GM21360 (cell line): ENCODE measurements around the gene TREML4.

ENCODE experiments used
- ATAC-seq: cut with Tn5 transposase; IDR thresholded peaks from one replicate; pipeline ENCODE4 v1.9.1; 2021; ENCODE audit warnings: mild to moderate bottlenecking, moderate library complexity; ENCODE audit not compliant: unreplicated experiment

TREML4 gene

DNA sequence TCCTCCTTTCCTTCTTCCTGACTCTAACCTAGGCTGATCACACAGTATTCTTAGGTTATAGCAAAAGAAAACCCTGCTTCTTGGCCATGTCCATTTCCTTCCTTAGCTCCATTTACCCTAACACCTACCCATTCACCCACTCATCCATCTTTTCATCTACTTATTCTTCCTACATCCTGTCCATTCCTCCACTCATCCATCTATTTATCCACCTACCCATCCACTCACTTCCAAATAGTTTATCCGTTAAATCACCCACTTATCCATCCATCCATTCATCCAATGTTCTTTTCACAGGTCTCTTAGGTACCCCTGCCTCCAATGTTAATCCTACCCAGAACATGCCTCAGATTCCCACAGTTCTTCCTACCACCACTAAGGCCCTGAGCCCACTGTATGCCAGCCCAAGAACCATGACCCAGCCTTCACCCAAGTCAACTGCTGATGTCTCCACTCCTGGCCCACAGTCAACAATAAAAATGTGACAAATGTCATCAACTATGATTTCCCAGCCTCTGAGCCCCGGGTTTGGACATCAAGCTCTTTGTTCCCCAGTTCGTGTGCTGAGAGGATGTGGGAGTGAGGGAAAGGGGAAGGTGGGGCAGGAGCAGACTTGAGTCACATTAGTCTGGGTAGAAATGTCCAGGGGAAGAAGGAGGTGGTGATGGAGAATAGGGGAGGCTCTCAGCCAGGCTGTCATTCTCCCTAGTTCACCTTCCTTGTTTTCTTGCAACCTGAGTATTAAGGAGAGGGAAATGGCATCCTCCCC lies 24.4 kb downstream of the TREML4 start:
- no peak for ATAC-seq

DNA sequence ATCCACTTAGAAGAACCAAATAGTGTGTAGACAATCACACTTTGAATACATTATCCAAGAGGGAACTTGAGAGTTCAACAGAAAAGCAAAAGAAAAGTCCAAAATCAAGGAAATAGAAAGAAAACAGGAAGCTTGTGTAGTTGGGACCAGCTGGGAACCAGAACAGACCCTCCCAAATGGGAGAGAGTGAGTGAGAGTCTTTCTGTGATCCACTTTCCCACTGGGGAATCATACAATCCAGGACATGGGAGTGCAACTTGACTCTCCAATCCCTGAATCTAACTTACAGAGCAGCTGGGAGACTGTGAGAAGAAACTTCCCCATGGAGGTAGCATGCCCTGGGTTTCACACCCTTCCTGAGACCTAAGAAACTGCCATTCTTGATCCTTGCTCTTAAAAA lies 27.0 kb downstream of the TREML4 start:
- no peak for ATAC-seq

DNA sequence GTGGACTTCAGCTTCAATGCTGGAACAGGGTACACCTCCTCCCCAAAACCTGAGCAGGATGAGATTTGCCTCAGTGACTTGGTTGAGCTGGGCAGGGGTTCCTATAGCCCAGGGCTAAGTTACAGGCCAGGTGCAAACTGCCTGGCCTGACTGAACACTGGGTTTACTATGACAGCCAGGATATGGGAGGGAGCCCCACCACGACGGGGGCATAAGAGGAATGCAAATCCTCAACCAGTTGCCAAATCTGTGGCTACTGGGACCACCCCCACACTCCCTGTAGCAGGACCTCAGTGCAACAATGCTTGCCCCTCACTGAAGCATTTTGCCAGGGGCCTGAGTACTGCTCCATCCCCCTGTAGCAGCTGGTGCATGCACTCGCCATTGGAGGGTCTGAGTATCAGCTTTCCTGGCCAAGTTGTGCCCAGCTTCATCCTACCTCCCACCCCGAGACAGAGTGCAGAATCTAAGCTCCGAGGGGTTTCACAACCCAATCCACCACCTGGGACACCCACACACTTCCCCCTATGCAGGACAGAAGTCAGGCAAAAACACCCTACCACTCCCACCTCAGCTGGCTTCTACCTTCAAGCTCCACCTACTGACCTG lies 27.6 kb downstream of the TREML4 start:
- peak; percentile 8 for ATAC-seq

DNA sequence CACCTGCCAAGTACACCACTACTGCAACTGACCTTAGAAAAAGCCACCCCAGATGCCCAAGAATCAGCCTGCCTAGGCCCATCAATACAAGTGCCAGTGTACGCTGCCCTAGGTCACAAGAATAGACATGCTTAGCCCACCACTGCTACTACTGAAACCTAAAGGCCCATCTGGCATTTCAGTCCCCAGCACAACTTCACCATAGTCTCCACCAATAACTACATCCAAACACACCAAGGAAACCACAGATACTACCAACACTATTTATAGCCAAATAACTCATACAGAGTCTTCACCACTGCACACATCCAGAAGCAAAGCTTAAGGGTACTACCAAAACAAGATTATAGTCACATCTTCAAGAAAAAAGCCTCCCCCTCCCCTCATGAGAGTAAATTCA lies 28.2 kb downstream of the TREML4 start:
- ATAC-seq: peak; percentile 78

DNA sequence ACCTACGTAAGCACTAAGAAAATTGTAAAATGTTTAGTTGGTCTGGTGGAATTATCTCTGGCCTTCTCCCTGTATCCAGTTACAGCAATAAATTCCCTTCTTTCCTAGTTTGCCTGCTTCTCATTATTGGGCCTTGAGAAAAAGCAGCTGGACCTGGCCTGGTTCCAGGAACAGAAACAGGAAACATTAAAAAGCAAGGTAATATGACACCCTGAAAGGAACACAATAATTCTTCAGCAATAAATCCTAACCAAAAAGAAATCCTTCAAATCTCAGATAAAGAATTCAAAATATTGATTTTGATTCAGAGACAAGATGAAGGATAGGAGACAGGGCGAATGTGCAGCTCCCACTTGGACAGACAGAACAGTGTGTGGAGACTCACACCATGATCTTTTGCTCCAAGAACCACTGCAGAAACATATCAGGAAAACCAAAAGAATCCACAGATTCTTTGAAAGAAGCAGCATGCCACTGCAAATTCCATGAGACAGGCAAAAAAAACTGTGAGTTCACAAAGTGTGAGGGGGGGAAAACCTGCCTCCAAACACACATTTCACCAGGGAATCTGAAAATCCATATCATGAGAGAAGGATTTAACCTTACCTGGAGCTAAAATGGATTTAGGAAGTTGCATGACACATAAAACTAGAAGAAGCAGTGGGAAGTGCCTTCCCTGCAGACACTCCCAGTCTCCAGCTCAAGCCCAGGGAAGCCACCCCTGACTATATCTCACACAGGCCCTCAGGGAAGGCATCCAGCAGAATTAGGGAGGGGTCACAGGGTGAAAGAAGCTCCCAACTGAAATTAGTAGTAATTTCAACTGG lies 29.4 kb downstream of the TREML4 start:
- no peak for ATAC-seq

DNA sequence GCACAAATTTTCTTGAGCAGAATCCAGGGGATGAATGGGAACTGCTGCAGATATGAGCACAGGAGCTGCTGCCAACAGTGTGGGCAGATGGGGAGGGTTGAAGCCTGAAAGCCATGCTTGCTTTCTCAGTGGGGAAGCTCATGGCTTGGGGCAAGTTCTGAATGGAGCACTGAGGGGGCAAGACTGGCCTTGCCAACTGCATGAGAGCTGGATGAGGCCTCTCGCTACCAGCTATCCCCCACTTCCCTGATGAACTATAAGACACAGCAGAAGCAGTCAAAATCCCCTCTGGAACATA lies 30.0 kb downstream of the TREML4 start:
- no peak for ATAC-seq

DNA sequence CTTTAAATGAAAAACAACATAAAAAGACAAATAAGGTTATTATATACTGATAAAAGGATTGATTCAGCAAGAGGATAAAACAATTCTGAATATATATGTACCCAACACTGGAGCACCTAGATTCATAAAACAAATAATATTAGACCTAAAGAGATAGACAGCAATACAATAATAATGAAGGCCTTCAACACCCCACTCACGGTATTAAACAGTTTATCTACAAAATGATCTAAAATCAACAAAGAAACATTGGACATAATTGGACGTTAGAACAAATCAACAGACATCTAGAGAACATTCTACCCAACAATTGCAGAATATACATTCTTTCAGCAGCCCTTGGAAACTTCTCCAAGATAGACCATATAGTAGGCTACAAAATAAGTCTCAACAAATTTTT lies 34.3 kb downstream of the TREML4 start:
- no peak for ATAC-seq

DNA sequence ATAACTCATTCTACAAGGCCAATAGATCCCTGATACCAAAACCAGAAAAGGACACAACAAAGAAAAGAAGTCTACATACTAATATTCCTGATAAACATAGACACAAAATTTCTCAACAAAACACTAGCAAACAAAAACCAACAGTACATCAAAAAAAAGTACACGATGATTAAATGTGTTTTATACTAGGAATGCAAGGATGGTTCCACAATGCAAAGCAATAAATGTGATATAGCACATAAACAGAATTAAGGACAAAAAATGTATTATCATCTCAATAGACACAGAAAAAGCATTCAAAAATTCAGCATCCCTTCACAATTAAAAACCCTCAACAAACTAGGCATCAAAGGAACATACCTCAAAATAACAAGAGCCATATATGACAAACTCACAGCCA lies 35.1 kb downstream of the TREML4 start:
- ATAC-seq: no peak

DNA sequence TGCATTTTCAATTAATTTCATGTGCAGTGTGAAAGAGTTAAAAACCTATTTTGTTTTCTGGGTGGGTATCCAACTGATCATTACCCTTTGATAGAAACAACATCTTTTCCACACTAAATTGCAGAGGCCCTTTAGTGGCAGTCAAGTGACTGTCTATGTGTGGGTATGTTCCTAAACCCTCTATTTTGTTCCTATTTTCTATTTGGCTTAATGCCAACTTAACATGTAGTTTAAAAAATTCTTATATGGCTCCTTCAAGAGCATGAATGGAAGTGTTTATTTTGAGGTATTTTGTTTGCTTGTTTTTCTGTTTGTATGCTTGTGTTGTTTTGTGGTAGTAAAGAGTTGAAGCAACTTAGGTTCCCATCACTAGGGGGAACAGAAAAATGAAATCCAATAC lies 38.4 kb downstream of the TREML4 start:
- no peak for ATAC-seq

DNA sequence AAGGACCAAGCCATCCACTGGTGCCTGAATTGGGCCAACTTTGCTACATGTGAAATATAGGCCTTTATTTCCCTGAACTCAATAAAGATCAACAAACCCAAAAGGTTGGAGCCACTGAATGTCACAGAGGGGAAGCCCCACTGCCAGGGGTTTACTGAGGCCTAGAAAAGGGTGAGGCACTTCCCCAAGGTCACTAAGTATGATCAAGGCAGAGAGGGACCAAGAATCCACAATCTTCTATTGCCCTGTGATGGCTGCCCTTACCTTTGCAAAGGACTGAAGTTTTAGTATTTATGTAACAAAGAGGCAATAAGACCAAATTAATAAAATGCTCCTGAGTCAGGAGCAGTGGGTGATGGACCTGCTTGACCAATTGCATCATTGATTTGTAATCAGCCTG lies 40.3 kb downstream of the TREML4 start:
- ATAC-seq: no peak

DNA sequence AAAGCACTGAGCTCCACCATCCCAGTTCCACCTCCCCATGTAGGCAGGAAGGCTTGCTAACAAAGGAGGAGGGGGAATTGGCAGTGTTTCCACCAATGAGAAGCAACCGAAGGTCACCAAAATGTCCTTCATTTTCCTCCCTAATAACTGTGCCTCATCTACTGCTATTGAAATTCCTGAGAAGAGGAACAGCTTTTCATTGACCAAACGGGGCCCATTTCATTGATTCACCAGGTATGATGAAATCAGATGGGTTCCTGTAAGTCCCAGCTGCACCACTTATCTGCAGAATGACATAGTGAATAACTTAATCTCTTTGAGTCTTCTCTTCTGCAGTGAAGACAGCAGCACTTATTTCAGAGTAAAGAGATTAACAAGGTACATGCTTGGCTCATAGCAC lies 41.0 kb downstream of the TREML4 start:
- ATAC-seq: no peak

DNA sequence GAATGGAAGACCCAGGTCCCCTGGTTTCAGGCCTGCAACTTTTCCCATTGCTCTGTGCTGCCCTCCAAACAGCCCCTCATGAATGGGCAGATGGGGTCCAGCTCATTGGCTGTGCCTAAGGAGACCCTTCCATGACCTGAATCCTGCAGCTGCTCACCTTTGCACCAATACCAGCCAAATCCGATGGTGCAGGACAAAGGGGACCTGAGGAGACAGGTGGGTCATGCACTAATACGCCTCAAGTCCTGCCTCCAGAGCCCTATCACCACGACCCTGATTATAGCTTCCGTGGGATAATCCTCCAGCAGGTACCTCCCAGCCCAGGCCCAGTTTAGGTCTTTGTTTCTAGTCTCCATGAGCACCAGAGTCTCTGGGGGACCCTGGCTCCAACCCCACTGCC lies 41.6 kb downstream of the TREML4 start:
- ATAC-seq: no peak

DNA sequence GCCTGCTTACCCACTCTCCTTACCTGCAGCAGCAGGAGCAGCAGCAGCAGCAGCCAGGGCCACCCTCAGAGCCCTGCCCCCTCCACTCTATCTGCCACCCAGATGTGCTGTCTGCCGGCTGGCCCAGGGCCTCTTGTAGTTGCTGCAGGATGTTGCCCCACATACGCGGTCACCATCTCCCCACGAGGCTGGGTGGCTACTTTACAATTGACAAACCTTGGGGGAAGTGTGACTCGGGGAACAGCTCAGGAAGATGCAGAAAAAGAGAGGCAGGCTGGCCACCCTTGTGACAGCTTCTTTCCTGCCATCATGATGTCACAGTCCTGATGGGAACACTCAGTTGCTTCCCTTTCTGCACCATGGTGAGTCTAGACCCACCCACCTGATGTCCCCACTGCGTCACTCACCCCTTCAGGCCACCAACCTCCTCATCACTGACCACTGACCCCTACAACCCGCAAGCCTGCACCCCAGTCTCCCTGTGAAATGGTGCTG lies 43.8 kb downstream of the TREML4 start:
- no peak for ATAC-seq

DNA sequence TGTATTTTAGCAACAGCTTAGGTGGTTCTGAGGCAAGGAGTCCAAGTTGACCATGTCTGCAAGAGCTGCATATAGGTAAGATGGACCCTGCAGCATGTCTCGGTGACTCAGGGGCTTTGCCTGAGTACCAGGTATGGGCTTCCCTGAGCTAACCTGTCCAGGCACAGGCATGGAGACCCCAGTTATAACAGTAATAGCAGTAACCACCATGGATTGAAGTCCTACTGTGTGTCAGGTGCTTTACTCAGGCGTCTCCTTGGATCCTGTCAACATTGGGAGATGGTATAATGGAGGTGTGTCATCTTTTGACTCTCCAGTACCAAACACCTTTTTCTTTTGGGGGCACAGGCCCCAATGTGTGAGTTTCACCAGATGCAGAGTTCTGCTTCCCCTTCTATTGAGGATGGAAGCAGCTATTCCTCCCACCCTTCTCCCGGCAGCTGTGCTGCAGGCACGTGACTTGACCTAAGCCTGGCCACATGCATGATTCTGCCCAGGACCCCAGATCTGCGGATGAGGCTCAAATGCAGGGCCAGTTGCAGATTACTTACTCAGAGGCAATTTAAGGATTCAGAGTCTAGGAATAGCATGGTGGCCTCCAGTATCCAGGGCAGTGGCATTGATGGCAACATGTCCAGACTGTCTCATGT lies 44.6 kb downstream of the TREML4 start:
- ATAC-seq: no peak

DNA sequence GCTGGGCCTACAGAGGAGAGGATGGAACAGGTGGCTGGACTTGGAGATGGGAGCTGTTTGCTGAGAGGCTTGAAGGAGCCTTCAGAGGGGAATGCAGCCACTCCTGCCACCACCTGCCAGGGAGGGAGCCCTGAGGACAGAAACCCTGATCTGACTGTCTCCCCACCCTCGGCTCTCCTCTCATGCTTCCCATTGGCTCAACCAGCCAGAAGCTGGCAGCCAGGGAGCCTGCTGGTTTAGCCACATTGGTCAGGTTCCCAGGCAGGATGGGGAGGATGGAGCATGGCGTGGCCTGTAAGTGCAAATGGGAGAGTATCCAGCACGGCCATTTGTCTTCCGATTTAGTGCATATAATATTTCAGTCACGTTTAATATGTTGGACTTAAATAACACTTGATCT lies 45.6 kb downstream of the TREML4 start:
- no peak for ATAC-seq

DNA sequence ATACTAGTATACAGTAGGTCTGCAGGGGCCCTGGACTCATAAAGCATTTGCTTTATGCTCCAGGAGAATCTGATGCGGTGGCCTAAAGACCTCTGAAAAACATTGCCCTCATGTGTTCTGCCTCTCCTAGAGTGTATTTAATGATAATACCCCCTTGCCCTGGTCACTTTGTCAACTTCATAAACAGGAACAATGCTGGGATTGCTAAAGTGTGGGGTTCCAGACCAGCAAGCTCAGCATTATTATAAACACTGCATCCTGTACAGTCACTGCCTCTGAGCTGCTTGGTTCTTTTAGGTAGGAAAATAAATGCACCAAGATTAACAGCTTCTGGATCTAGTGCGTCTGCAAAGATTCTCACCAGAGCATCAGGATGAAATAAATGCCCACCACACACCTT lies 46.1 kb downstream of the TREML4 start:
- no peak for ATAC-seq

DNA sequence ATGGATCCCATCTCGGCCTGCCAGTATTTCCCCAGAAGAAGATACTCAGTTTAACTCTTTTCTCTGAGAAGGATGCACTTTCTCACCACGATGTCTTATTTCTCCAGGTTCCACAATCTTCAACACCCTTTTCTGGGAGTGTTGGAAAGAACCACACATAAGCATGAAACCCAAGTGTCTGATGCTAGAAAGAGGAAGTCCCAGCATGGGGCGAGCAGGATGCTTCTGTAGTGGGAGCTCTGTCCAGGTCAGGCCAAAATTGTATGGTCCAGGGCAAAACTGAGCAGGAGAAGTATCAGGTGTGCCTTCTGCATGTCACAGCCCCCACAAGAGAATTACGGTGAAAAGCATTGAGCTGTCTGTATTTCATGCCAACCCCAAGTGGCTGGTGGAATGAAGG lies 47.3 kb downstream of the TREML4 start:
- ATAC-seq: no peak

DNA sequence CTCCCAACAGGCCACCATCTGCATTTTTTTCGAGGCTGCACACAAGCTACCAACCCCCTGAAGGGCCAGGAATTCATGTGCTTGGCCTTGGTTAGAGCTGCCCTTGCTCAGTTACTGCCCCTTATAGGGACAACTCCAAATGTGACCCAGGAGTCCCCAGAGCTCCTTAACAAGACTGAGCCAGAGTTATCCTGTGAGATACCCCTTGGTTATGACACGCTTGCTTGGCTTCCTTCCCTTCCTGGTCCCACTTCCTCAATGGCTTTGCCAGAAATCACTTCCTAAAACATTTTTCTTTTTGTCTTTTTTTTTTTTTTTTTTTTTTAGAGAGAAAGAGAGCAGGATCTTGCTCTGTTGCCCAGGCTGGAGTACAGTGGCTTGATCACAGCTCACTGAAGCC lies 49.5 kb downstream of the TREML4 start:
- no peak for ATAC-seq

DNA sequence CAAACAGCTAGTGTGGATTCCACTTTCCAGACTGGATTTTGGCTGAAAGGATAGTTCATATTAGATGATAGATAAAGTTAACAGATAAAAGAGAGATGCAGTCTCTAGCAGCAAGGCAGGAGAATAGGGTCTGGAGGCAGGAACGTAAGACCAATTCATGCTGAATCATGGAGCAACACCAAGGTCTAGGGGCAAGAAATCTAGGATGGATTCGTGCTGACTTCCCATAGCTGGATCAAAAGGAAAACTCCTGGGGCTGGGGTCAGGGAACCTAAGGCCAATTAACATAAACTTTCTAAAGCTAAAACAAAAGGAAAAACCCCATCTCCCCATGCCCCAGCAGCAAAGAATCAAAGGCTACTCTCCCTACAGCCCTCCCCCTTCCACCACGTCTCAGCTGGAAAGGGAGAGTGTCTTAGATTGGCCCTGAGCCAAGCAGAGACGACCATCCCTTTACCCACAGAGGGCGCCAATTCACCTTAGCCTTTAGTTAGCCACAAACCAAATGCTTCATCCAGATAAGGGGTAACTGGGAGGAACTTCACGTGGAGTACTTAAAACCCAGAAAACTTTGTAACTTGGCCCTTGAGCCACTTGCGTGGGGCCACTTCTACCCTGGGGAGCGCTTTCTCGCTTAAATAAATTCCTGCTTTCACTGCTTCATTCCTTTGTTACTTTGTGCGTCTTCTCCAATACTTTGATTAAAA lies 50.7 kb downstream of the TREML4 start:
- ATAC-seq: no peak

DNA sequence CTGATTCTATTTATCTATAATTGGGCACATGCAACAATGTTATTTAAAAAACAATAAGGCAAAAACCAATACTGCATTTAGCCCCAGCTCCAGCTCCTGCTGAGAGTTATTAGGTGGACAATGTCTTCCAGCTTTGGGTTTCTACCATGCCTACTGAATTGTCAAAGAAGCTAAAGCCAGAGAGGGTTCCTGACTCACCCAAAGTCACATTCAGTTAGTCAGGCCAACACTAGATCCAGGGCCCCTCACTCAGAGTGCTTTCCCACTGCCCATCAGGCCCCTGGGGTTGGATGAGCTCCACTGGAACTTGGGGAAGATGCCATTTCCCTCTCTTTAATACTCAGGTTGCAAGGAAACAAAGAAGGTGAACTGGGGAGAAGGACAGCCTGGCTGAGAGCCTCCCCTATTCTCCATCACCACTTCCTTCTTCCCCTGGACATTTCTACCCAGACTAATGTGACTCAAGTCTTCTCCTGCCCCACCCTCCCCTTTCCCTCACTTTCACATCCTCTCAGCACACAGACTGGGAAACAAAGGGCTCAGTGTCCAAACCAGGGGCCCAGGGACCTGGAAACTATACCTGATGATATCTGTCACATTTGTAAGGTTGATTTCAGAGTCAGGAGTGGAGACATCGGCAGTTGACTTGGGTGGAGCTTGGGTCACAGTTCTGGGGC lies 52.4 kb downstream of the TREML4 start:
- ATAC-seq: no peak
